NCI-H2081 (cell line): ENCODE results near the gene CLECL1.

Experiments used
- DNase-seq, 2 experiments: peaks; one replicate each; lab custom pipeline; 2025; lab: John Stamatoyannopoulos, UW

The CLECL1 gene

GRCh38 chr12:9732921-9733461 lies at the start of gene CLECL1:
Gene CLECL1 (minus strand): TSS chr12:9733097.
- no peak for DNase-seq

- no peak for DNase-seq
Observed at GRCh38 chr12:9781360-9781759, 48.5 kb upstream of the CLECL1 start.

- no peak for DNase-seq
Observed at GRCh38 chr12:9779209-9779608, 46.3 kb upstream of the CLECL1 start.

GRCh38 chr12:9776781-9777180 lies 43.9 kb upstream of the CLECL1 start:
- DNase-seq, result no peak

- DNase-seq, result no peak
Observed at GRCh38 chr12:9773216-9773877, 40.5 kb upstream of the CLECL1 start.

GRCh38 chr12:9763025-9763424 lies 30.1 kb upstream of the CLECL1 start:
- no peak for DNase-seq

- no peak for DNase-seq
Observed at GRCh38 chr12:9762369-9762768, 29.5 kb upstream of the CLECL1 start.

- no peak for DNase-seq
Observed at GRCh38 chr12:9761419-9761781, 28.5 kb upstream of the CLECL1 start.

- no peak for DNase-seq
Observed at GRCh38 chr12:9760699-9761418, 28.0 kb upstream of the CLECL1 start, which contains the start of gene CD69. Gene CD69 (minus strand): TSS chr12:9760901. CDS start chr12:9760820, 81 bp downstream.

GRCh38 chr12:9760120-9760519 lies 27.2 kb upstream of the CLECL1 start:
- no peak for DNase-seq

GRCh38 chr12:9759694-9760093 lies 26.8 kb upstream of the CLECL1 start:
- DNase-seq, result no peak

GRCh38 chr12:9758119-9758518 lies 25.2 kb upstream of the CLECL1 start:
- no peak for DNase-seq

- DNase-seq, result no peak
Observed at GRCh38 chr12:9757433-9758025, 24.6 kb upstream of the CLECL1 start.

GRCh38 chr12:9756706-9757105 lies 23.8 kb upstream of the CLECL1 start:
- DNase-seq, result no peak

GRCh38 chr12:9756170-9756569 lies 23.3 kb upstream of the CLECL1 start:
- no peak for DNase-seq

- DNase-seq, result no peak
Observed at GRCh38 chr12:9755567-9755966, 22.7 kb upstream of the CLECL1 start.

GRCh38 chr12:9755035-9755434 lies 22.1 kb upstream of the CLECL1 start:
- no peak for DNase-seq

GRCh38 chr12:9754099-9754927 lies 21.4 kb upstream of the CLECL1 start:
- DNase-seq, result no peak

- DNase-seq, result no peak
Observed at GRCh38 chr12:9753498-9753897, 20.6 kb upstream of the CLECL1 start.

GRCh38 chr12:9753073-9753472 lies 20.2 kb upstream of the CLECL1 start:
- DNase-seq, result no peak

- no peak for DNase-seq
Observed at GRCh38 chr12:9752145-9752933, 19.4 kb upstream of the CLECL1 start.
